ENCODE measurements around the gene RHBDF1.

RHBDF1 gene

DNA sequence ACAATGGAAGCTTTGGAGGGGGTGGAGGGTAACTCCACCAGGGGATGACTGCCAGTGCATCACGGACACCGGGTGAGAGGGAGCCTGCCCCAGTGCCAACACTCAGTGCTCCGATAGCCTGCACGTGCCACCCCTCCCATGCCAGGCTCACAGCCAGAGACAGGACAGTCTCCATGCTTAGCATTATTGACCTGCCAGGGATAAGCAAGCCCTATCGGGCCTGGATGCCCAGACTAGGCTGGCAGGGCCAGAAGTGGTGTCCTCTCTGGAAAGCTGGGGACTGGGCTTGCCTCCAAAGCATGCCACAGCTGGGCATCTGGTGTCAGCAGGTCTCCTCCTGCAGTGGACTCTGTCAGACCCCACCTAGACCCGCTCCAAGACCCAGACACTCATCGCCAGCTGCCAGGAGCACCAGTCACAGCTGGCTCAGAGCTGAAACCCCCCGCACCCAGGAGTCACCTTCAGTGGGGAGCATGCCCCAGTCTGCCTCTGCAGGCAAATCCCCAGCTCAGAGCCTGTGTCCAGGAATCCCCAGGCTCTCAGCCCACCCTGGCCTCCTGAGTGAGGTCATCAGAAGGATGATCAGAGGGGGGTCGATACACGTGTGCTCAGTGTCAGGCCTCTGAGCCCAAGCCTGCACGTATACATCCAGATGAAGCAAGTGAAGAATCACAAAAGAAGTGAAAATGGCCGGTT lies 1.8 kb upstream of the RHBDF1 start:
- no peak for DNase-seq

DNA sequence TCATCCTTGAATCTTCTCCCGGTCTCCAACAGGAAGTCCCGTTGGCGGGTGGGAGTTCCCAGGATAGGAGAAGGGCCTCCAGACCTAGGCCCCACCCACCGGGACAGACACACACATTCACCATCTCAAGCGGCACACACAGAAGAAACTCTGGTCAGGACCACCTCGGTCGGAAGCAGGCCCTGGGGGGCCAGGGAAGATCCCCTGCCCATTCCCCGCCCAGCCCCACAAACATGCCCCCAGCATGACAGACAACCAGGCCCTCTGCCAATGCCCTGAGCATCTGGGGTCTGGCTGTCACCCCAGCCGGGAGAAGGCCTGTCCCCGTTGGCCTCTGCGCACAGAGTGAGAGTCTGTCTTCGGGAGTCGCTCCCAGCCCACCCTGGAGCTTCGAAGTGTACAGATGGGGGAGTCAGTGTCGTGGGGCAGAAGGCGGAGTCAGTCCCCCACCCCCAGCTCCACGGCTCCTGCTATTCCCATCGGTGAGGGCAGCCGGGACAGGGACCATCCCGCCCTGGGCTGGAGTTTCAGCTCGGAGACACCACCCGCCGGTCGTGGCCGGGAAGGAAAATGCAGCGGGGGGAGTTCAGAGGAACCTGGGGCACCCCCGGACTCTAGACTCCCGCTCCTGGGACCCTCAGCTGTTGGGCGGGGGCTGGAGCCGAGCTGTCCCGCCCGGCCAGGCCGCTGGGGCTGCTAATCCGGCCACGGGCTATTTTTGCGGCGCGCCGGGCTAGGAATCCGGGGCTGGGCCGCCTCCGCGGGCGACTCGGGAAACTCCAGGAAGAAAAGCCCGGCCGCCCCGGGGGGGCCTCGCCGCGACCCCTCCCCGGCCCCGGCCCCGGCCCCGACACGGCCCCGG lies 660 bp downstream of the RHBDF1 start:
- no peak for DNase-seq

DNA sequence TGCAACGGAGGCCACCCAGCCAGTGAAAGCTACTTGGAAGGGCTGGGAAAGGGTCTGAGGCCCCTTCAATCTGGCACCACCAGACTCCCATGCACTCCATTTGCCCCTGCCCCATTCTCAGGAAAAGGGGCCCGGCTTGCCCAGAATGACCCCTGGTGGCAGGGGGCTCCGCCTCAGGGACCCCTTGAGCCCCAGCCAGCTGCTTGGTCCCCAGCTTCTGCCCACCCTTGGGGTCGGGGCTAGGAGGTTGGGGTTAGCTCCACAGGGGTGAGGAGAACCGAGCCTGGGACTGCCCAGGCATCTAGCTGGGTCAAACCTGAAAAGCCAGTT lies 1.3 kb downstream of the RHBDF1 start:
- no peak for DNase-seq

DNA sequence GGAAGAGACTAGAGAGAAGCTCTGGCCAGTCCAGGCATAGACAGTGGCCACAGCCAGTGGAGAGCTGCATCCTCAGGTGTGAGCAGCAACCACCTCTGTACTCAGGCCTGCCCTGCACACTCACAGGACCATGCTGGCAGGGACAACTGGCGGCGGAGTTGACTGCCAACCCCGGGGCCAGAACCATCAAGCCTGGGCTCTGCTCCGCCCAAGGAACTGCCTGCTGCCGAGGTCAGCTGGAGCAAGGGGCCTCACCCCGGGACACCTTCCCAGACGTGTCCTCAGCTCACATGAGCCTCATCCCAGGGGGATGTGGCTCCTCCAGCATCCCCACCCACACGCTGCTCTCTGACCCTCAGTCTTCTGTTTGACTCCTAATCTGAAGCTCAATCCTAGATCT lies 3.2 kb downstream of the RHBDF1 start:
- no peak for DNase-seq

DNA sequence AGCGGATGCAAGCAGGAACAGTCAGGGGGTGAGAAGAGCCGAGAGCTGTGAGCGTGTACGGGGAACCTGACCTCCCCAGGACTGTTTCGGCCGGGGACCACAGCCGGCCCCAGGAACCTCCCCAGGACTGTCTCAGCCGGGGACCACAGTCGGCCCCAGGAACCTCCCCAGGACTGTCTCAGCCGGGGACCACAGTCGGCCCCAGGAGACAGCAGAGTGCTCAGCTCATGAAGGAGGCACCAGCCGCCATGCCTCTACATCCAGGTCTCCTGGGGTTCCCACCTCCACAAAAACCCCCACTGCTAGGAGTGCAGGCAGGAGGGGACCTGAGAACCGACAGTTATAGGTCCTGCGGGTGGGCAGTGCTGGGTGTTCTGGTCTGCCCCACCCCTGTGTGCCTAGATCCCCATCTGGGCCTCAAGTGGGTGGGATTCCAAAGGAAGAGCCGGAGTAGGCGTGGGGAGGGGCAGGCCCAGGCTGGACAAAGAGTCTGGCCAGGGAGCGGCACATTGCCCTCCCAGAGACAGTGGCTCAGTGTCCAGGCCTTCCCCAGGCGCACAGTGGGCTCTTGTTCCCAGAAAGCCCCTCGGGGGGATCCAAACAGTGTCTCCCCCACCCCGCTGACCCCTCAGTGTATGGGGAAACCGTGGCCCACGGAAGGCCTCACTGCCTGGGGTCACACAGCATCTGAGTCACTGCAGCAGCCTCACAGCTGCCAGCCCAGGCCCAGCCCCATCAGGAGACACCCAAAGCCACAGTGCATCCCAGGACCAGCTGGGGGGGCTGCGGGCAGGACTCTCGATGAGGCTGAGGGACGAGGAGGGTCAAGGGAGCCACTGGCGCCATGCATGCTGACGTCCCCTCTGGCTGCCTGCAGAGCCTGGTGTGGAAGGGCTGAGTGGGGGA lies 4.3 kb downstream of the RHBDF1 start:
- DNase-seq, result no peak

DNA sequence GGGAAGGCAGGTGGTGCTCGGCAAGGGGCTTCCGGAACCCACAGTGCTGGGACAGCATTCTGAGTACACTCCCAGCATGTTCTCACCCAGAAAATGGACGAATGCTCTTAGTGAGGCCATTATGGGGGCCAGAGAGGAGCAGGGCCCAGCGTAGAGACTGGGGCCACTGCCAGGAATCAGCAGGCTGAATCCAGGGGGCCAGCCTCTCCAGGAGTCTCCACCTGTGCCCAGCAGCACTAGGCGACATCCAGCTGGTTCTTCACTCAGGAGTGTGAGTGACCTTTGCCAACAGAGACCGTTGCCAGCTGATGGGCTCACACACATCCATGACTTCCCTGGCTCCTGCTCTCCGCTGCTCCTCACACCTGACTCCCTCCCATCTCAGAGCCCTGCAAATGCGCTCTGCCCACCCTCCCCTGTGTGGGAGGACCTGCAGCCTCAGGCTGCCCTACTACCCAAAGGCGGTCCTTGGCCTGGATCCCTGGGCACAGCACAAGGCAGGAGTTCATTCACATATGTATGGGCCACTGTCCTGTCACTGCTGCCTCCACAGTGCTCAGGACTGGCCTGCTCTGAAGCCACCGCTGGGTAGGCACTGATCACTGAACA lies 5.1 kb downstream of the RHBDF1 start:
- DNase-seq, result no peak

DNA sequence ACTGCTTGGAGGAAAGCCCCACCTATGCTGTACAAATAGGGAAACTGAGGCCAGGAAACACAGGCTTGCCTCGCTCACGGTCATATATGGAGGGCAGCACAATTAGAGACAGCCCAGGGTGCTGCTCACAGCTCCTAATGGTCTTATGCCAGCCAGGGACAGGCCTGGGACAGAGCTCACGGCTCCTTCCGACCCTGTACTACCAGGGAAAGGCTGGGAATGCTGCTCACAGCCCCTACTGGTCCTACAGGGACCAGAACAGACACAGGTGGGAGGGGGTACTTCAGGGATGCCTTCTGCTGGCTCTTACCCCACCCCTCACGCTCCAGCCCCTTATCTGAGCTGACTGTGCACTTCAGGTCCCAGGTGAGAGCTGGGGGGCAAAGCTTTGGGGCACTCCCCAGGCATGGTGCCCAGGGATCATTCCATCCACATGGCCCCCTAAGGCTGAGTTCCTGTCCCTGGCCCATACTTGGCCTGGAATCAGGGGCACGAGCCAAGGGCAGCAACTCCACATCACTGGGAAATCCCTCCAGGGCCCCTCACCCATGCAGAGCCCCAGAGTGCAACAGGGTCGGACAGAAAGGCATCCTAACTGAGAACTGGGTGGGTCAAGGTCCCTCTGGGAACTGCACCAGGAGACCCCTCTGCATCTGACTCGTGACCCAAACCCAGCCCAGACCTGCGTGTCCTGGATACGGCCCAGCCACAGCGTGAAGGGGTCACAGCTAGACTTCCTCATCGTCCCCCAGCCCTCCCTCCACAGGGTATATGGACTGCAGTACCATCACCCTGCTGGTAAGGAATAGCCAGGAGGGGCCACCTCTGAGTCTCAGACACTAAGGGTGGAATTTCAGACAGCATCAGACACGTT lies 5.9 kb downstream of the RHBDF1 start:
- no peak for DNase-seq

DNA sequence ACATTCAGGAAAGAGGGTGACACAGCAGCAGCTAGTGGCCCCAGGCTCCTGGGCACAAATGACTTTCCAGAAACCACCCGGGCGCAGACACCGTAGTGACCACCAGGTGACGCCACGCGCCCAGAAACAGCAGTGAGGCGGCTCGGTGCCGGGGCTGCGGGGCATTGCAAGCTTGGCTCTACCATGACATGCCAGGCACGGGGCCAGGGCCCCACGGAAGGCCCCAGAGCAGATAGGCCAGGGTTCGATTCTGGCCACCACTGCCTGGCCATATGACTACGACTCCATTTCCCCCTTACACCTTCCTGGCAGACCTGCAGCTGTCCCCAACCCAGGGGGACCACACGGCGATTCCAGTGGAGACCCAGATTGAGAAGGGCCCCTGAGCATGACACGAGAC lies 6.7 kb downstream of the RHBDF1 start:
- DNase-seq, result peak; percentile 37

DNA sequence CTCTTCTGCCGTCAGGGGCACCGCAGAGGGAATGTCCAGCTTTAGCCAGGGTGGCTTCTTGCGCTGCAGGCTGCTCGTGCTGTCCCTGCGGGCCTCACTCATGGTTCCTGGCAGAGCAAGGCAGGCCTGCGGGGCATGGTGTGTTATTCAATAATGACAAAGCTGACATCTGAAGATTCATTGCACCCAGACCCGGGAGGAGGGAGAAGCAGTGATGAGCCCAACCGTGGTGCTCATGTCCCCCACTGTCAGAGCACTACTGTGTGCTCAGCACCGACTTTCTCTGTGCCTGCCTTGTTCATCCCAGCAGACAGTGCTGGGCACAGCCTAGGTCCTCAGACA lies 7.5 kb downstream of the RHBDF1 start:
- no peak for DNase-seq

DNA sequence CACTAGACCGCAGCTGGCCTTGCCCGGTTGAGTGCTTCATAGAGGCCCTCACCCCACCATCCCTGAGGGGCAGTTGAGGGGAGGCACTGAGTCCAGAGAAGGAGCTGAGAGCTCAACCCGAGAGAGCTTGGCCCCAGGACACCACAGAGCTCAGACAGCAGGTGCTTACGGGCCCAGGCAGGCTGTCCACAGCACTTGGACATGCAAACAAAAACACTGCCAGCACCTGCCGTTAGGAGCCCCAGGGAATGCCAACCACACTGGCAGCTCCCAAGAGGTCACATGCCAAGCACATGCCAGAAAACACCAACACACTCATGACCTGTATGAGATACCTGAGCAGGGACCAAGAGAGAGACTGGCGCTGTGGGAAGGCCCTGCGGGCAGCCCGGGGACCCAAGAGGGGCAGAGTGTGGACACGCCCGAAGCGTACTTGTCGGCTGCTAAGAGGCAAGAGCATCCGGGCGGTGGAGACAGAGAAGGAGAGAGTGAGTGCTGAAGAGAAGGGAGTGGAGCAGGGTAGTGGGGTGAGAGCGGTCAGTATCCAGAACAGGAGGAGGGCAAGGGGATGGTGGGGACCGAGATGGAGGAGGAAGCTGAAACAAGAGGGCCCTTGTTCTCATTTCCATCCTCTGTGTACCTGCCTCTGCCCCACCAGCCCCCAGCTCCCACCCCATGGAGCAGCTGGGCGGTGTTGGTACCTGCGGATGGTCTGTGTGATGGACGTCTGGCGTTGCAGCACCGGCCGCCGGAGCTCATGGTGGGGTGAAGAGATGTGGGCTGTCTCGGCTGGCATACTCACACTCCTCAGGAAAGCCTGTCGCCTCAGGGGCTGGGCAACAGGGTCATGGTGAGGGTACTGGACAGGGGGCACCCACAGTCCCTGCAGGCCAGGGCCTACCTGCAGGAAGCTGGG lies 8.2 kb downstream of the RHBDF1 start:
- DNase-seq, result no peak

DNA sequence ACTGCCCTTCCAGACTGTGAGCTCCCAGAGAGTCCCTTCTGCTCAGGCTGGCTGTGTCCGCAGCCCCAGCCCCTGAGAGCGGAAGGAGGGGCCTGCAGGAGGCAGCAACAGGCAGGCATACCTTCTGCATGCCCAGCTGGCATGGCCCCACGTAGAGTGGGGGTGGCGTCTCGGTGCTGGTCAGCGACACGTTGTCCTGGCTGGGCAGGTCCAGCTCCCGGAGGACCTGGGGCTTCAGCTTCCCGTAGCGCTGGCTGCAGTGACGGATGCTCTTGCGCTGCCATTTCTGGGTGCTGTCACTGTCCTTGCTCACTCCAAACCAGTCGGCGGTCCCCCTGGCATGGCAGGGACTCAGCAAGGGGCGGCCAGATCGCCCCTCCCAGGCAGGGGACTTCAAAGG lies 9.0 kb downstream of the RHBDF1 start:
- no peak for DNase-seq

DNA sequence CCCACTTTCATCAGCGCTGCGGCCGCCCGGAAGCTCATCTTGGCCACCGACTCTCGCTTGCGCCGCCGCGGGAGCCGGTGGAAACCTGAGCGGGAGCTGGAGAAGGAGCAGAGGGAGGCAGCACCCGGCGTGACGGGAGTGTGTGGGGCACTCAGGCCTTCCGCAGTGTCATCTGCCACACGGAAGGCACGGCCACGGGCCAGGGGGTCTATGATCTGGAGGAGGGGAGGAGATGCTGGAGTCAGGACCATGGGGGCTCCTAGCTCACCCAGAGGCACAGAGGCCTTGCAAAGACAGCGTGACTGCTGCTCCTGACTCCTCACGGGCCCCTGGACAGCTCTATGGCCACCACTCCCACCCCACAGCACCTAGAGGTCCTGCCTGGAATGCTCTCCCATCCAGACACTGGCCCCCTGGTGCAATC lies 9.5 kb downstream of the RHBDF1 start:
- DNase-seq, result no peak

DNA sequence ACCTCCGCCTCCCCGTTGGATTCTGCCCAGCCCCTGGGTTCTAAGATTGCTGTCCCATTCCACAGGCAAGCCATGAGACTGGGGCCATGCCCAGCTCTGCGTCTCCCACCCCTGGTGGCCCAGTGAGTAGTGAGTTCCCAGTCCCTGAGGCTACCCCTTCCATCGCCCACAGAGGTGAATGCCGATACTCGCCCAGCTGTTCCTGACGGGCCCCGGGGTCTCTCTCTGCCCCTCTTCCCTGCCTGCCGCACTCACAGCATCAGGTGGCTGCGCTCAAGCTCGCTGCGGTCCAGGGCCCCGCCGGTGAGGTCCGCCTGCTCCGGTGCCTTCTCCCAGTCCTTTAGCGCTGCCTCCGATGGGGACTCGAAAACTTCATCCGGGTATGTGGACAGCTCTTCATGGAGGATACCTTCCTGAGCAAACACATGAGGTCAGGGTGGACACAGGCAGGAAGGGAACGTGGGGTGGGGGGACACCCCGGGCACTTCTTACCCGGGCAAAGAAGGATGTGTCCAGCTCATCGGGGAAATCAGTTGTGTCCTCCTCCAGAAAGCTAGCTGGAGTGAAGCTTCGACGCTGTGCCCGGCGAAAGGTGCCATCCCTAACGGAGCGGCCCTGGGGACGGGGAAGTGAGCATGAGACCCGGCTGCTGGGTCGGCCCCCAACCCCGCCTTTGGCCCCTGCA lies 10.0 kb downstream of the RHBDF1 start:
- DNase-seq, result no peak

DNA sequence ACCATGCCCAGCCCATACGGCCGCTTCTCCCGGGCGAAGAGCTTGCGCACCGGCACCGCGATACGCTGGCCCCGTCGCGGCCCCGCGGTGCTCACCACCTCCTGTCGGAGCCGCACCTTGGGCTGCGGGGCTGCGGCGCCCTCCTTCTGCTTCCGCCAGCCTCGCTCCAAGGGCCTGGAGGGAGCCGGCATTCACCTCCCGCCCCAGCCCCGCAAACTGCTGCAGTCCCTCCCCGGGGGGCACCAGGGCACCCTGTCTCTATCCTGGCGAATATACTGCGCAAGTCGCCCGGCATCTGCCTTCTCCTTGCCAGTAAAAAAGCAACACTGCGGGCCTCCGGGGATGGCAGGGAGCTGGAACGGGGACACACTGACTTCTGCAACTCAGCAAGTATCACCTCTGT lies 10.6 kb downstream of the RHBDF1 start:
- DNase-seq, result no peak

DNA sequence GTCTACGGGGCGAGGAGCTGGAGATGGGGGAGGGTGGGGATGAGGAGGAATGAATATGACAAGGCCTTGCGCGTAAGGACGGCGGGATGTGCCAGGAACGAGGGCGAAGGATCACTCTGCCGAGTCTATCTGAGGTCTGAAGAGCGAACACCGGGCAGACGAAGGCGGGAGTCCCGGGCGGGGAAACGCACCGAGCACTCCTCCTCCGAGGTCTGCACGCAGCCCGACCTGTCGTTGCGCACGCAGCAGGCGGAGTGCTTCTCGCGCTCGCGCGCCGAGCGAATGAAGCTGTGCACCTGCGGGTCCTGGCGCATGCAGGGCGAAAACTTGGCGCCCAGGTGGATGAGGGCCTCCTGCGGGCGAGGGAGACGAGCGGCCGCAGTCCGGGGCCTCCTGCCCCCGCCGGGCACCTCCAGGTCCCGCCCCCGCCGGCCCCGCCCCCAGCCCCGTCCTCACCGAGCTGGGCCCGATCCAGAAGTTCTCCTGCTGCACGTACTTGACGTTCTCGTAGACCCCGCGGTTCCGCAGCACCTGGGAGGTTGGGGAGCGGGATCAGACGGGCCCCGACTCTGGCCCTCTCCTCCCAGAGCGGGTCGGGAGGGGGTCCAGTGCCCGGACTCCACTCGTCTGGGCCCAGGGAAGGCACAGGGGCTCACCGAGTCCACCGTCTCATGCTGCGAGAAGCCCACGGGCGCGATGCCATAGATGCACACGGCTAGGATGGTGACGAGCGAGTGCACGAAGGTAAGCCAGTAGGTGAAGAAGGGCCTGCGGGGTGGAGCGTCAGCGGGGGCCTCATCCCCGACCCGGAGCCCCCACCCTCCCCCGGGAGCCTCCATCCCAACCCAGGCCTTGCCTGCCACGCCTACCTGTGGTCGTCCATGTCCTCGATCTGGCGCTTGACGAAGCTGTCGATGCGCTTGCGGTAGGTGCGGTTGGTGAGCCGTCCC lies 11.2 kb downstream of the RHBDF1 start:
- DNase-seq, result no peak

DNA sequence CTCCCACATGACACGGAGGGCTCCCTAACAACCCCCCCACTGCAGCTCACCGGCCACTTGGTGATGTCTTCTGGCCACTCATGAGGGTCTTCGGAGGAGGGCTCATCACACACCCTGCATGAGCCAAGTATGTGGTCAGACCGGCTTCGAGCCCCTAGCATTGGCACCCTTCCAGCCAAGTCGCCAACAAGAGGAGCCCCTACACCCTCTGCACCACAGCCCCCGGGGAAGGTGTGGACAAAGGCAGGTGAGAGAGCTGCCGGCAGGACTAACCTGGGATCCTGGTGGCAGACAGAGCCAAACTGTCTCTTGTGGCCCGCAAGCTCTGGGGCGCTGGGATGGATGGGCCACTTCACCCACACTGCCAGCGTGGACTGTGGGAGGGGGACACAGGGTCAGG lies 12.3 kb downstream of the RHBDF1 start:
- no peak for DNase-seq

DNA sequence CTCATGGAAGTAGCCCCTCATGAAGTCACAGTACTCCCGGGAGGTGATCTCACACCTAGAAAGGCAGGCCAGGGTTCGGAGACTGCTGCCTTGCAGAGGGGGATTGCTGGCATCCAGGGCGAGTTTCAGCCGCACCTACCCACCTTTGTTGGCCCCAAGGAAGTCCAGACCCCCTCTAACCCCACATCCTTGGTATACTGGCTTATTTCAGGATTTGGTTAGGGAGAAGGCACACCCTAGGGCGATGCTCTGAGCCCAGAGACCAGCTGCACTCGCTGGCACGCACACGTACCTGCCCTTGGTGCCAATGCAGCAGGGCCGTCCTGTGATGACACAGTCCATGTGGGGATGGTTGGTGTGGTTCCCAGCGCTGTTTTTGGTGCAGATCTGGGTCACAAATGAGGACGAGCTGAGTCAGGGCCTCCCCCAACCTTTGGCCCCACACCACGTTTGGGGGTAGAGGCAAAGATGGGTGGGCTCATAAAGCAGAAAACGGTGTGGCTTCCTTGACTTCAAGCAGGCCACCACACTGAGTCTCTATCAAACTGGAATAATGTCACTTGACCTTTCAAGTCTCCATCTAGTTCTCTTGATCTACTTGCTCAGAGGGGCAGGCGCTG lies 12.9 kb downstream of the RHBDF1 start:
- no peak for DNase-seq
